DND-41 (cell line): Measurements from ENCODE around the gene MMP11.

Experiments used
- ATAC-seq: fragments of 200-7000 bp; cut with Tn5 transposase; 3 replicates; pipeline ENCODE4 v1.9.1; 2021; ENCODE audit warnings: low read depth; ENCODE audit not compliant: insufficient read depth
- DNase-seq: peaks from one replicate; pipeline ENCODE4 v3.0.0-alpha.2; 2020
- H2AFZ ChIP-seq: 2 replicates; pipeline ENCODE4 v1.6.0; 2012; ENCODE audit warnings: low read depth, low read length
- H3K27ac ChIP-seq: 2 replicates; pipeline ENCODE4 v1.5.1; 2012; ENCODE audit warnings: low read length, inconsistent platforms
- H3K27me3 ChIP-seq: fragments of 200-600 bp; sonication (generic); 2 replicates; pipeline ENCODE4 v1.6.0; 2012; ENCODE audit warnings: low read length, mild to moderate bottlenecking, inconsistent platforms; ENCODE audit not compliant: insufficient read depth, poor library complexity
- H3K36me3 ChIP-seq: 2 replicates; pipeline ENCODE4 v1.5.1; 2012; ENCODE audit warnings: low read length, inconsistent platforms; ENCODE audit not compliant: insufficient read depth
- H3K4me1 ChIP-seq: 2 replicates; pipeline ENCODE4 v1.5.1; 2012; ENCODE audit warnings: mild to moderate bottlenecking, low read length; ENCODE audit not compliant: insufficient read depth
- H3K4me2 ChIP-seq: 2 replicates; pipeline ENCODE4 v1.6.0; 2012; ENCODE audit warnings: mild to moderate bottlenecking, moderate library complexity, low read length, inconsistent platforms; ENCODE audit not compliant: insufficient read depth
- H3K4me3 ChIP-seq, 2 experiments: fragments of 200-600 bp in 1 of 2; shearing (Covaris generic) in 1 of 2; 2 replicates each; pipeline ENCODE4 v1.5.1; 2012 to 2016; ENCODE audit warnings: inconsistent platforms in 2 of 2, low read length in 2 of 2, mild to moderate bottlenecking in 2 of 2, low read depth in 1 of 2, moderate library complexity in 1 of 2
- H3K79me2 ChIP-seq: 2 replicates; pipeline ENCODE4 v1.6.0; 2012; ENCODE audit warnings: low read length, inconsistent platforms; ENCODE audit not compliant: insufficient read depth
- H3K9ac ChIP-seq: 2 replicates; pipeline ENCODE4 v1.6.0; 2012; ENCODE audit warnings: low read depth, mild to moderate bottlenecking, inconsistent platforms, low read length, moderate library complexity
- H3K9me3 ChIP-seq: 2 replicates; pipeline ENCODE4 v1.5.1; 2012; ENCODE audit warnings: low read length, moderate library complexity, mild to moderate bottlenecking, inconsistent platforms; ENCODE audit not compliant: insufficient read depth, severe bottlenecking
- H4K20me1 ChIP-seq: 2 replicates; pipeline ENCODE4 v1.6.0; 2012; ENCODE audit warnings: low read length; ENCODE audit not compliant: insufficient read depth
- EZH2 ChIP-seq: IDR thresholded peaks from 3 replicates; pipeline ENCODE4 v1.6.1; 2012; ENCODE audit warnings: borderline replicate concordance, low read depth, mild to moderate bottlenecking, moderate library complexity, low read length, inconsistent platforms; ENCODE audit not compliant: severe bottlenecking
- TF ChIP-seq, protein P1 (sequence below): IDR thresholded peaks from 2 replicates; pipeline ENCODE4 v1.5.1; 2012; ENCODE audit warnings: borderline replicate concordance, low read length, moderate library complexity, mild to moderate bottlenecking; ENCODE audit not compliant: poor library complexity, severe bottlenecking; ENCODE audit errors: extremely low read depth

The MMP11 gene

GRCh38 chr22:23763954-23764353 is 8.7 kb upstream of the MMP11 start:
- Histone ChIP-seq H2AFZ (no peak overlapping the region), H3K4me1 (peaks cover 32% of the 10 kb centered on the region), H3K79me2 (no peaks in the 10 kb centered on the region), H3K4me3 (no peak overlapping the region), H3K9ac (no peak overlapping the region), H3K36me3 (no peaks in the 10 kb centered on the region; the same call in 1 of the 2 replicates), H3K27me3 (no peaks in the 10 kb centered on the region), H3K9me3 (no peaks in the 10 kb centered on the region), H3K27ac (no peak overlapping the region), H3K4me2 (no peak overlapping the region), H4K20me1 (no peaks in the 10 kb centered on the region)
- DNase-seq, result no peak
- no peak for TF ChIP-seq EZH2
- TF ChIP-seq, protein P1, sequence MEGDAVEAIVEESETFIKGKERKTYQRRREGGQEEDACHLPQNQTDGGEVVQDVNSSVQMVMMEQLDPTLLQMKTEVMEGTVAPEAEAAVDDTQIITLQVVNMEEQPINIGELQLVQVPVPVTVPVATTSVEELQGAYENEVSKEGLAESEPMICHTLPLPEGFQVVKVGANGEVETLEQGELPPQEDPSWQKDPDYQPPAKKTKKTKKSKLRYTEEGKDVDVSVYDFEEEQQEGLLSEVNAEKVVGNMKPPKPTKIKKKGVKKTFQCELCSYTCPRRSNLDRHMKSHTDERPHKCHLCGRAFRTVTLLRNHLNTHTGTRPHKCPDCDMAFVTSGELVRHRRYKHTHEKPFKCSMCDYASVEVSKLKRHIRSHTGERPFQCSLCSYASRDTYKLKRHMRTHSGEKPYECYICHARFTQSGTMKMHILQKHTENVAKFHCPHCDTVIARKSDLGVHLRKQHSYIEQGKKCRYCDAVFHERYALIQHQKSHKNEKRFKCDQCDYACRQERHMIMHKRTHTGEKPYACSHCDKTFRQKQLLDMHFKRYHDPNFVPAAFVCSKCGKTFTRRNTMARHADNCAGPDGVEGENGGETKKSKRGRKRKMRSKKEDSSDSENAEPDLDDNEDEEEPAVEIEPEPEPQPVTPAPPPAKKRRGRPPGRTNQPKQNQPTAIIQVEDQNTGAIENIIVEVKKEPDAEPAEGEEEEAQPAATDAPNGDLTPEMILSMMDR, result no peak
- ATAC-seq, result no peak

DNA sequence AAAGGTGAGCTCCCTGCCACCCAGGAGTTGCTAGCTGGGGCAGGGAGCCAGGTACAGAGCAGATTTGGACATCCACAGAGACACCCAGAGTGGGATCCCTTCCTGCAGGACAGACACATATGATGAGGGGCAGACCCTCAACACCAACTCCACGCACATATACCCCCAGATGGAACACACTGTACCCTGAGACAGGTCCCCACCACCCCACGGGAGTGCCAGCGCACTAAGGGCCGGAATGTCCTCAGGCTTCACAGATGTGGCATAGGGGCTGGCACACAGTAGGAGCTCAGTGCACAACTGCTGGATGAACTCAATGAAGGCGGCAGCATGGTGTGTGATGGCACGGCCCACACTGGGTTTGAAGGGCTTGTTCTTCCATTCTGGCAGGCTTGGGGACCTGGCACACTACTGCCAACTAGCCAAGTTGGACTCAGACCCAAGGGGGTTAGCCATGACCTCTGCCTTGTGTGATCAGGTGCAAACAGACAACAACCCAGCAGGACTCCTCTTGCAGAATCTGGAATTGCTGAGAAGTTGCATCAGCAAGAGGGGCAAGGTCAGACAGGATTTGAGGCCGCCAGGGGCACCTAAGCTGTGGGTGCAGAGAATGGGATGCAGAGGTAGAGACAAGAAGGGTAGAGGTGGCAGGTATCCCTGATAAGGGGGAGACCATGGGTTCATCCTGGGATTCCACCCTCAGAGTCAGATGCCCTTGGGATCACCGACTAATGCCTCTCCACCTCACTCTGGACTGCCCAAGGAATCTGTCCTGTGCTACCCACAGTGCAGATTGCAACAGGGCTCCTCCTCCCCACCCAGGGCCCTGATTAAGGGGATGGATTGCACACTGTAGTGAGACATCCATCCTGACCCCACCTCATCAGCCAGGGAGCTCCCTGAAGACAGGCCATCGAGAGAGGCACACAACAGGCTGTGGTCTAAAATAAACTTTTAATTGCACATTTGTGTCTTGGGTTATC is 7.5 kb upstream of the MMP11 start:
- no peak overlapping the region for H2AFZ ChIP-seq
- no peak overlapping the region for H3K4me3 ChIP-seq
- H3K79me2 ChIP-seq, result no peaks in the 10 kb centered on the region
- no peak for DNase-seq
- no peak for ATAC-seq
- no peaks in the 10 kb centered on the region for H3K9me3 ChIP-seq
- H3K27ac ChIP-seq, result no peak overlapping the region
- H3K9ac ChIP-seq, result no peak overlapping the region
- TF ChIP-seq EZH2, result no peak
- TF ChIP-seq, protein P1, result no peak
- H4K20me1 ChIP-seq, result no peaks in the 10 kb centered on the region
- no peaks in the 10 kb centered on the region; the same call in 1 of the 2 replicates for H3K36me3 ChIP-seq
- no peaks in the 10 kb centered on the region for H3K27me3 ChIP-seq
- peaks cover 32% of the 10 kb centered on the region for H3K4me1 ChIP-seq
- no peak overlapping the region for H3K4me2 ChIP-seq

DNA sequence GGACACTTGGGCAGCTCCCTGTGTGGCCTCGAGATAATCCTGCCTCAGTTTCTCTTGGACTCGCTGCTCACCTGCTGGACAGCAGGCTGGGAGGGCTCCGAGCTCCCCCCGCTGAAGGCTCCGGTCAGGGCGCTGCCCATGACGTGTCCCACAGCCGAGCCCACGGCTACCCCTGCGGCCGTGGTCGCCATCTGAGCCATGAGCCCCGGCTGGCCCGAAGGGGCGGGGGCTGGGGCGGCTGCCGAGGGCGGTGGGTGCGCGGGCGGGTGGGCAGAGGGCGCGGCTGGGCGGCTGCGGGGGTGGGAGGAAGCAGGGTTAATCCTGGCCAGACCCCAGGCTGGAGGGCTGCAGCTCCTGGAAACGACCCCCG is 5.4 kb upstream of the MMP11 start:
- H3K4me3 ChIP-seq, result peak overlapping the region; percentile 27 to 89; a peak in 3 of 4 replicates
- H3K27ac ChIP-seq, result peak overlapping the region; percentile 50; the same call in 1 of the 2 replicates
- peak overlapping the region; percentile 91 for H3K4me2 ChIP-seq
- no peaks in the 10 kb centered on the region; the same call in 1 of the 2 replicates for H3K36me3 ChIP-seq
- H3K27me3 ChIP-seq, result no peaks in the 10 kb centered on the region
- peaks cover 37% of the 10 kb centered on the region for H3K4me1 ChIP-seq
- H4K20me1 ChIP-seq, result no peaks in the 10 kb centered on the region
- no peak for DNase-seq
- no peaks in the 10 kb centered on the region for H3K79me2 ChIP-seq
- peak overlapping the region; percentile 87 for H2AFZ ChIP-seq
- H3K9me3 ChIP-seq, result no peaks in the 10 kb centered on the region
- no peak for TF ChIP-seq EZH2
- TF ChIP-seq, protein P1, result no peak
- ATAC-seq, result no peak; the same call in 2 of the 3 replicates
- peak overlapping the region; percentile 64 for H3K9ac ChIP-seq
